ENCODE data around the gene XPNPEP1.

GRCh38 chr10:109851616-109852474, 71.5 kb downstream of the XPNPEP1 start:
- TF ChIP-seq ZNF274 (IDR thresholded peaks at IDR 0.05; ENCODE audit: low read depth, low read length) (no peak), SUZ12 (IDR thresholded peaks at IDR 0.05; ENCODE audit: extremely low read depth, insufficient read depth, insufficient read length) (no peak), YY1 (IDR thresholded peaks at IDR 0.05; ENCODE audit: insufficient read depth, insufficient read length) (no peak)
